ENCODE results near the gene NECTIN1. TPM values are rescaled to one million over a fixed set of nuclear protein-coding genes. Genes with fewer than 3 reads are reported as not detected.

NECTIN1 gene
- total and polyA plus RNA-seq, 2 of the 4 experiments (the other 2 are of a cell fraction), result 2.3 to 4.2 TPM

Small RNA genes within 50 kb of the gene (microRNA-seq; reads per million reads assigned to microRNA genes)
- gene RNU6-1123P (ENCODE audit: insufficient read depth, insufficient read length), result not detected

Small RNA genes within 50 kb of the gene (small RNA-seq; reads per million reads assigned to genes)
- gene RNU6-1123P, result 0 to 0.60 (median 0) reads per million in 5 experiments

All from IMR-90 (cell line).